Tibial nerve (tissue), 4 donors: Measurements from ENCODE around the gene TAMALIN. TPM values are rescaled to one million over a fixed set of nuclear protein-coding genes. Genes with fewer than 3 reads are reported as not detected.

Source experiments
- DNase-seq, 2 donors: peaks; one replicate each; pipeline ENCODE4 v3.0.0-alpha.2; 2019; ENCODE audit warnings: low spot score in 2 of 2
- H3K27ac ChIP-seq, 4 donors: fragments of 200-600 bp; sonication (generic) in 3 of 4; one replicate each; pipeline ENCODE4 v1.5.1; 2017 to 2019; ENCODE audit warnings: mild to moderate bottlenecking in 1 of 4
- H3K27me3 ChIP-seq, 2 donors: fragments of 200-600 bp; sonication (generic) in 1 of 2; one replicate each; pipeline versions ENCODE4 v1.5.1 to v1.6.0; 2017 to 2019
- H3K36me3 ChIP-seq, 3 donors: fragments of 200-600 bp; sonication (generic); one replicate each; pipeline ENCODE4 v1.5.1; 2018 to 2019
- H3K4me1 ChIP-seq, 4 donors: fragments of 200-600 bp; sonication (generic) in 3 of 4; one replicate each; pipeline ENCODE4 v1.5.1; 2017 to 2019
- H3K4me3 ChIP-seq, 4 donors: fragments of 200-600 bp; sonication (generic) in 3 of 4; one replicate each; pipeline ENCODE4 v1.5.1; 2017 to 2019; ENCODE audit warnings: mild to moderate bottlenecking in 1 of 4, moderate library complexity in 1 of 4
- H3K9me3 ChIP-seq, 4 donors: fragments of 200-600 bp; sonication (generic) in 3 of 4; one replicate each; pipeline ENCODE4 v1.5.1; 2017 to 2019
- CTCF ChIP-seq, 5 experiments: fragments of 200-600 bp in 3 of 5; fragments of 450-650 bp in 2 of 5; sonication (generic) in 3 of 5; IDR thresholded peaks; one replicate each; pipeline ENCODE4 v1.5.1; 2016 to 2019; ENCODE audit warnings: antibody characterized with exemption in 5 of 5, mild to moderate bottlenecking in 3 of 5, moderate library complexity in 2 of 5
- EP300 ChIP-seq, 2 donors: sonication (generic); formaldehyde crosslinking; IDR thresholded peaks; one replicate each; pipeline ENCODE4 v1.6.1; 2017; ENCODE audit warnings: antibody characterized with exemption in 2 of 2, mild to moderate bottlenecking in 1 of 2
- POLR2A ChIP-seq, 2 donors: fragments of 450-650 bp; IDR thresholded peaks; one replicate each; pipeline ENCODE4 v1.6.1; 2017; ENCODE audit warnings: antibody characterized with exemption in 2 of 2, mild to moderate bottlenecking in 2 of 2, moderate library complexity in 2 of 2
- WGBS, 2 donors: methylation state at CpG; one replicate each; pipeline ENCODE4 v1.1.5; 2018; 5-methylcytosine and 5-hydroxymethylcytosine counted together
- total RNA-seq, 4 donors: library from RNA; depleted of rRNA; stranded (reverse); fragments of >200 nt; gene quantifications; one replicate each; pipeline ENCODE4 v1.1.0, GENCODE V29; 2016

Gene TAMALIN
- total RNA-seq, 4 donors from 2014 or later, result 30.6 to 54.0 (median 37.8) TPM

DNA sequence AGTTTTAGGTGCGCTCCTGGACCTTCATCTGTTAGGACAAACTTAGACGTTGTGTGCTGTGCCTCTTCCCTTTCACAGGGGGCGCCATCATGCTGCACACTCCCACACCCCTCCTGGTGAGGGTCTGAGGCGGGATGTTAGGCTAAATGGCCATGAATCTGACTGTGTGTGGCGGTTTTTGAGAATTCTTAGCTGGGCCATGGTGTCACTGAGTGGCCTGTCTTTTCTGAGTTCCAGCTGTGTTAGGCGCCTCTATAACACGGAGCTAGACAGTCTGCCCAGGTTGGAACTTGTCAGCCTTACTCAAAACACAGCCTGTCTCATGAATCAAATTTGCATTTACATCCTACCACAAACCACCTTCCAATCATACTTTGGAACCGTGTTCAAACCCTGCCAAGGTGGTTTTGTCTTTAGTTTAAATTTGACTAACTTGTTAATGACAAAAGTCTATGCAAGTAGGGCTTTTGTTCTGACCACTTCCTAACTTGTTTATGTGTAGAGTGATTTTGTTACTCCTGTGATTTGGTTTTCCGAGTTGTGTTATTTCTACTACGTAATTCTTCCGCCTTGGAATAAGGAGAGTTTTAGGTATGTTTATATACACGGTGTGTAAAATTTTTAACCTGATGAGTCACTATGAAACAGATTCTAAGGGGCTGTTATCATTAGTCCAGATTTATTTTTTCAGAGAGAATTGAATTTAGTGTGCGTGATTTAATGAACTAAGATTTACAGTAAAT, 35.7 kb upstream of the TAMALIN start:
- no peaks in the 10 kb centered on the region for H3K9me3 ChIP-seq
- H3K27ac ChIP-seq, result peak overlapping the region in 1 of 4 donors; percentile 25
- 63 to 66% methylated on average over 13 of the region's 13 CpGs for WGBS, 2 donors
- peaks cover 0 to 10% (median 0%) of the 10 kb centered on the region in 3 donors for H3K36me3 ChIP-seq
- peaks cover 4 to 48% (median 34%) of the 10 kb centered on the region in 4 donors for H3K4me1 ChIP-seq
- TF ChIP-seq CTCF (IDR thresholded peaks at IDR 0.05) (peak in 4 of 5 experiments; percentile 11 to 24 (median 20)), EP300 (IDR thresholded peaks at IDR 0.05) (no peak)
- DNase-seq, result no peak
- H3K27me3 ChIP-seq, result no peaks in the 10 kb centered on the region
- no peak overlapping the region for H3K4me3 ChIP-seq

- peak overlapping the region in 3 of 4 donors; percentile 25 to 67 (median 34) for H3K27ac ChIP-seq
- H3K27me3 ChIP-seq, result no peaks in the 10 kb centered on the region
- WGBS, 2 donors, result 60 to 63% methylated on average over 4 of the region's 4 CpGs
- H3K4me1 ChIP-seq, result peaks cover 4 to 48% (median 34%) of the 10 kb centered on the region in 4 donors
- peaks cover 0 to 18% (median 0%) of the 10 kb centered on the region in 3 donors for H3K36me3 ChIP-seq
- no peaks in the 10 kb centered on the region for H3K9me3 ChIP-seq
- TF ChIP-seq POLR2A (IDR thresholded peaks at IDR 0.05) (no peak), CTCF (IDR thresholded peaks at IDR 0.05) (no peak)
- DNase-seq, result no peak
- no peak overlapping the region for H3K4me3 ChIP-seq
Observed at GRCh38 chr12:51971679-51972421, 34.9 kb upstream of the TAMALIN start.

- 65 to 74% methylated on average over 5 of the region's 5 CpGs for WGBS, 2 donors
- Histone ChIP-seq H3K4me3 (no peak overlapping the region), H3K27ac (peak overlapping the region in 3 of 4 donors; percentile 25 to 67 (median 34)), H3K9me3 (no peaks in the 10 kb centered on the region), H3K27me3 (no peaks in the 10 kb centered on the region), H3K4me1 (peaks cover 4 to 48% (median 34%) of the 10 kb centered on the region in 4 donors), H3K36me3 (peaks cover 0 to 23% (median 0%) of the 10 kb centered on the region in 3 donors)
- TF ChIP-seq CTCF (IDR thresholded peaks at IDR 0.05) (no peak), POLR2A (IDR thresholded peaks at IDR 0.05) (no peak), EP300 (IDR thresholded peaks at IDR 0.05) (no peak)
- no peak for DNase-seq
Observed at GRCh38 chr12:51972422-51972812, 34.3 kb upstream of the TAMALIN start.

DNA sequence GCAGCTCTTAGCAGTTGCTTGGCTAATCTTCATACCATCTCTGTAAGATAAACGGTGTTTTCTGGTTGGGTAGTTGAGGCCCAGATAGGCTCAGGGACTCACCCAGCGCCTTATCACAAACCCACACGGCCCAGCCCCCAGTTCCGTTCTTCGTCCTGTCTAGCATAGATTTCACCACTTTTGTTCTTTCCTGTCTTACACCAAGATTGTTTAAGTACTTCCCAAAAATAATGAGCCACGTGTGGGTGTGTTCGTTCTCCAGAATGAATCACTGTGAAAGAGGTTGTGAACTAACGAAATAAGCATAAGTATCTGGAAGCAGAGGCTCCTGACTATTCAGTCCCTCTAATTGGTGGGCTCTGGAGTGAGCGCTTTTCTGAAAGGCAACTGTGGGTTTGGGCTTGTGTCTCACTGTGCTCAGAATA, 33.9 kb upstream of the TAMALIN start:
- peak overlapping the region in 3 of 4 donors; percentile 25 to 67 (median 34) for H3K27ac ChIP-seq
- H3K36me3 ChIP-seq, result peaks cover 0 to 24% (median 0%) of the 10 kb centered on the region in 3 donors
- peaks cover 4 to 48% (median 34%) of the 10 kb centered on the region in 4 donors for H3K4me1 ChIP-seq
- TF ChIP-seq EP300 (IDR thresholded peaks at IDR 0.05), result peak in 1 of 2 donors; percentile 79
- peak in 1 of 2 donors; percentile 9 for TF ChIP-seq POLR2A (IDR thresholded peaks at IDR 0.05)
- no peak for TF ChIP-seq CTCF (IDR thresholded peaks at IDR 0.05)
- H3K4me3 ChIP-seq, result no peak overlapping the region
- no peaks in the 10 kb centered on the region for H3K9me3 ChIP-seq
- no peaks in the 10 kb centered on the region for H3K27me3 ChIP-seq
- peak in 1 of 2 donors; percentile 35 for DNase-seq
- WGBS, 2 donors, result 45 to 49% methylated on average over 9 of the region's 9 CpGs

- no peaks in the 10 kb centered on the region for H3K9me3 ChIP-seq
- TF ChIP-seq CTCF (IDR thresholded peaks at IDR 0.05) (no peak), POLR2A (IDR thresholded peaks at IDR 0.05) (no peak), EP300 (IDR thresholded peaks at IDR 0.05) (no peak)
- 52 to 62% methylated on average over 4 of the region's 4 CpGs for WGBS, 2 donors
- H3K36me3 ChIP-seq, result peaks cover 0 to 31% (median 0%) of the 10 kb centered on the region in 3 donors
- no peak for DNase-seq
- no peak overlapping the region for H3K4me3 ChIP-seq
- H3K27ac ChIP-seq, result peak overlapping the region in 2 of 4 donors; percentile 25 to 44
- peaks cover 4 to 48% (median 34%) of the 10 kb centered on the region in 4 donors for H3K4me1 ChIP-seq
- H3K27me3 ChIP-seq, result no peaks in the 10 kb centered on the region
Observed at GRCh38 chr12:51973560-51973959, 33.2 kb upstream of the TAMALIN start.
